Ramos (cell line): ENCODE results near the gene POLE3.
"Not testable (repeated sequence)": the region's sequence is repeated elsewhere in the genome, so short reads cannot be mapped to it uniquely, and the experiment has no call there.

Source experiments
- in situ Hi-C: fragments of 300-500 bp; cut with MboI; formaldehyde crosslinking; loops from one replicate; pipeline ENCODE4 v1.14.3; 2022; ENCODE audit warnings: low sequenced_read_pairs; ENCODE audit not compliant: unreplicated experiment

POLE3 gene

DNA sequence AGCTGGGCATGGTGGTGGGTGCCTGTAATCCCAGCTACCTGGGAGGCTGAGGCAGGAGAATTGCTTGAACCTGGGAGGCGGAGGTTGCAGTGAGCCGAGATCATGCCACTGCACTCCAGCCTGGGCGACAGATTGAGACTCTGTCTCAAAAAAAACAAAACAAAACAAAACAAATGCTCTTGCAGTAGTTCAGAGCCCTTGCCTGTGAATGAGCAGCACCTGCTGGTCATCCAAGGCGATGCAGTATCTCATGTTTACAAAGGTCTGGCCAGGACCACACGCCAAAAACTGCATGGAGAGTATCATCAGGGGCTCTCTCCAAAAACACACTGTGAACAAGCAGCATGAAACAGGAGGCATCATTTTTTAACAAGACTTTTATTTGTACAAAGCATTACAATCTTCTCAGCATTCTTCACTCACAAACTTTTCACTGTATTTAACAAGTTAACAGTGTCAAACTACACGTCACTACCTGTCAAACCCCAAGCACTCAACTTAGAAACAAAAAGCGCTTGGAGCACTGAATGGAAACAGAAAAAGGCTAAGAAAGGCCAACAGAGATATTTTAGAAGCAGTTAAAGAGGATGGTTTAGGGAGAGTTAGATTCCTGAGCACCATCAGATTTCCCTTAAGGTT lies 3.5 kb downstream of the POLE3 start:
- in situ Hi-C loops: not testable (repeated sequence)

- in situ Hi-C loops: not testable (repeated sequence)
Measured at GRCh38 chr9:113406353-113406752, 4.1 kb downstream of the POLE3 start.

GRCh38 chr9:113403646-113404045 lies 6.8 kb downstream of the POLE3 start:
- in situ Hi-C loops: no loop called here

GRCh38 chr9:113401027-113401792 lies 9.3 kb downstream of the POLE3 start, which contains the start of gene ALAD:
Gene ALAD, minus strand, starts transcription at chr9:113401284. Its CDS starts 7,725 bp downstream, at chr9:113393559.
- in situ Hi-C loops: no loop called here

DNA sequence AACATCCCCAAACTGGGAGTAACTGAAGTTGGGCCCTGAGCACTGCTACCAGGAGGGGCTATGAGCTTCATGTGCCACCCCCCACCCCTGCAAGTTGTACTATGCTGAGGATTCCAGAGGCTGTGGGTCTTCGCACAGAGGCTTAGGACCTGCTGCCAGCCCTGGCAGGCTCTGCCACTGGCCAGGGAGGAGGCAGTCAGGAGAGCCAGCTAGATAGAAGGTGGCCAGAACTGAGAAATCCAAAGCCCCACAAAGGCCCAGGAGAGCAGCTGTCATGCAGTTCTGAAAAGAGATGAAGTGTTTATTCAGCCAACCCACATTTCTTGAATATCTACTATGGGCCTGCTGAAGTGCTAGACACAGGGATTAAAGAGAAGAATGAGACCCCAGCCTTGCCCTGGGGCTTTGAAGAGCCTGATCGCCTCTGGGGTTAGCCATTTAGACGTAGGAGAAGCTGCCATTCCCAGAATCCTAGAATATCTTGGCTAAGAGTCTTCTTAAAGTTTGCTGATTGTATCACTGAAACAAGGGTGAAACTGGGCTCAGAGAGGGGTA lies 10.8 kb downstream of the POLE3 start:
- in situ Hi-C loops: no loop called here

DNA sequence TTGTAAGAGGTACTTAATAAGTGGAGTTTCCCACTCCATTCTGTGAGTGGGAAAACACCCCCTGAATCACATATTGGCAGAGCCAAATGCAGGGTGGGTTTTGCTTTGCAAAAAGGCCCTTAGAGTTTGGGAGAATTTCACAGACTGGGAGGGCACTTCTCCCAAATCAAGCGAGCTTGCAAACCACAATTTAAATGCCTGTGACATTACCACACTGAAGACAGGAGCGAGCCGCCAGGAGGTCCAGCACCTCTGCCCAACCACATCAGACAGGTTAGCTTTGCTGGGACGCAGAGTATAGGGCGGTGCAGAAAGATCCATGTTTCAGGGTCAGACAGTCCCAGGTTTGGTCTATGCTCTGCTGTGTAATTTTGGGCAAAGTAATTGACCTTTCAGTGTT lies 11.7 kb downstream of the POLE3 start:
- in situ Hi-C loops: no loop called here

- in situ Hi-C loops: no loop called here
Measured at GRCh38 chr9:113397203-113397631, 13.3 kb downstream of the POLE3 start.

DNA sequence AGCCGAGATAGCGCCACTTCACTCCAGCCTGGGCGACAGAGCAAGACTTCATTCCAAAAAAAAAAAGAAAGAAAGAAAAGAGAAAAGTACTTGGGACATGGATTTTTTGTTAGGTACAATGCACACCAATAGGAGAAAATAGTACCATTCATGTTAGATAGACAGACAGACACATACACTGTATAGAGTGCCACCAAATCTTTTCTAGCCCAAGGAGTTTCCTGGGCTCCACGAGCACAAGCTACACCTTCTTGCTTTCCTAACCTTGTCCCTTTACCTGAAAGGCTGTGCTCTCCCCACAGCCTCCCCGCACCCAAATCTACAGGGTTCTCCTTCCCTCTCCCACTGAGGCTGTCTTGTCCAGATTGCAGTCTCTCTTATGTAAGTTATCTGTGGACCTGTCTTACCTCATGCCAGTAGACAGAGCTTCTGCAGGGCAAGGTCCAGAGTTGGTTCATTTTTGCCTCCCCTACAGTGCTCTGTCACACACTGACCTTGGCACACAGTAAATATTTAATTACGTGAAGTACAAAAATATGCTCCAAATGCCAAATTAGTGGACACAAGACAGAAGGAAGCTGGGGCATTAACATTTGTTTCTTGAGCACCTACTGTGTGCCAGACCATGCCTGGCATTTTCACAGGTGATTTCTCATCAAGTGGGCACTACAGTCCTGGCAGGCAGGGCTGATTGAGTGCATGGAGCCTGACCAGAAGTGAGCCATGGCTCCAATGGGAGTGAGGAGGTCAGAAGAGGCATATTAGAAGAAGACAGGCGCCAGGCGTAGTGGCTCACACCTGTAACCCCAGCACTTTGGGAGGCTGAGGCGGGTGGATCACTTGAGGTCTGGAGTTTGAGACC lies 15.2 kb downstream of the POLE3 start:
- in situ Hi-C loops: no loop called here

- in situ Hi-C loops: no loop called here
Measured at GRCh38 chr9:113393281-113393680, 17.2 kb downstream of the POLE3 start.

- in situ Hi-C loops: no loop called here
Measured at GRCh38 chr9:113391917-113392316, 18.6 kb downstream of the POLE3 start.

GRCh38 chr9:113390192-113390960 lies 20.1 kb downstream of the POLE3 start:
- in situ Hi-C loops: no loop called here

GRCh38 chr9:113389451-113389850 lies 21.0 kb downstream of the POLE3 start:
- in situ Hi-C loops: no loop called here

- in situ Hi-C loops: no loop called here
Measured at GRCh38 chr9:113388833-113389232, 21.6 kb downstream of the POLE3 start.

GRCh38 chr9:113387560-113388230 lies 22.8 kb downstream of the POLE3 start:
- in situ Hi-C loops: no loop called here

DNA sequence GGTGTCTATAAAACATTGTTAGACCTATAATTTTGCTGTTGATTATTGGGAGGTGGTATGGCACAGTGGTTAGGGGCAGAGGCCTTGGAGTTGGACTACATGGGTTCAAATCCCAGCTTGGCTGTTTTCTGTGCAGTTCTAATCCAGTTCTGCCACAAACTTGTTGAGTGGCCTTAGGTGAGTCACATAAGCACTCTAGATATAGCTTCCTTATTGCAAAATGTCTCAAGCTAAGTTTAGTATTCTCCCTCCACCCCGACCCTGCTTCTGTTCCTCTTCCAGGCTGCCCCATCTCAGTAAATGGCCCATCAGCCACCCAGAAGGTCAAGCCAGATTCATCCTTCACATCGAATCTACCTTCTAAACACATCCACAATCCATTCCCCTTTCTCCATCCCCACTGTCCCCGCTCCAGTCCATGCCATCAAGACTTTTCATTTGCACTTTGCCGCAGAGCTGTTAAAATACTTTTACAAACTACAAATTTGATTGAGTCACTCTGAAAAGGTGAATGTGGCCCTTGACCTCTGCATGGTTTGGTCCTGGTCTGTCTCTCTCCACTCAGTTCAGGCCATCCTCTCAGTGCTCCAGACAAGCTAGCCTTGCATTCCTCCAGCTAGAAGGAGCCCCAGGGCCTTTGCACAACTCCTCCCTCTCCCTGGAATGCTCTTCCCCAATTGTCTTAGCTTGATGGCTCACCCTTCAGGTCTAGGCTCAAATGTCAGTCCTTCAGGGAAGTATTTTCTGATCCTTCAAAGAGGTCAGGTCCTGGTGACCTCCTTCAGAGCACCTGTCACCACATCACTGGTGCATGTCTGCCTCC lies 23.7 kb downstream of the POLE3 start:
- in situ Hi-C loops: no loop called here

- in situ Hi-C loops: no loop called here
Measured at GRCh38 chr9:113381909-113382411, 28.5 kb downstream of the POLE3 start.

- in situ Hi-C loops: not testable (repeated sequence)
Measured at GRCh38 chr9:113381441-113381840, 29.0 kb downstream of the POLE3 start.

GRCh38 chr9:113380869-113381378 lies 29.6 kb downstream of the POLE3 start:
- in situ Hi-C loops: no loop called here
